OCI-LY1 (cell line): ENCODE results near the gene METTL8.

Experiments
- H2AFZ ChIP-seq: fragments of 200-600 bp; sonication (generic), shearing (Covaris generic); 2 replicates; pipeline ENCODE4 v1.6.0; 2014; ENCODE audit warnings: antibody characterized with exemption, mild to moderate bottlenecking, low read length
- H3F3A ChIP-seq: fragments of 200-600 bp; sonication (generic), shearing (Covaris generic); 2 replicates; pipeline ENCODE4 v1.6.0; 2014; ENCODE audit warnings: mild to moderate bottlenecking, antibody characterized with exemption, low read length, moderate library complexity; ENCODE audit not compliant: insufficient read depth
- H3K27ac ChIP-seq: fragments of 200-600 bp; sonication (generic); 2 replicates; pipeline ENCODE4 v1.5.1; 2014; ENCODE audit warnings: low read length, mixed run types, mild to moderate bottlenecking, low read depth; ENCODE audit not compliant: poor library complexity, severe bottlenecking
- H3K27me3 ChIP-seq: fragments of 200-600 bp; sonication (generic); 2 replicates; pipeline ENCODE4 v1.6.0; 2014; ENCODE audit warnings: antibody characterized with exemption, mild to moderate bottlenecking, low read length, moderate library complexity; ENCODE audit not compliant: insufficient read depth
- H3K36me3 ChIP-seq: fragments of 200-600 bp; sonication (generic); 2 replicates; pipeline ENCODE4 v1.6.1; 2014; ENCODE audit warnings: mild to moderate bottlenecking, antibody characterized with exemption, low read length, moderate library complexity, mixed read lengths; ENCODE audit not compliant: insufficient read depth
- H3K4me1 ChIP-seq: fragments of 200-600 bp; sonication (generic); 2 replicates; pipeline ENCODE4 v1.5.1; 2014; ENCODE audit warnings: mild to moderate bottlenecking, low read length, moderate library complexity; ENCODE audit not compliant: insufficient read depth, severe bottlenecking
- H3K4me2 ChIP-seq: fragments of 200-600 bp; sonication (generic), shearing (Covaris generic); 2 replicates; pipeline ENCODE4 v1.6.1; 2014; ENCODE audit warnings: low read length
- H3K4me3 ChIP-seq: fragments of 200-600 bp; sonication (generic); 2 replicates; pipeline ENCODE4 v1.5.1; 2014; ENCODE audit warnings: low read length, low read depth, mild to moderate bottlenecking, mixed read lengths; ENCODE audit not compliant: poor library complexity, severe bottlenecking
- H3K79me2 ChIP-seq: fragments of 200-600 bp; shearing (Covaris generic); 2 replicates; pipeline ENCODE4 v1.6.1; 2016; ENCODE audit warnings: mixed run types, low read length, mixed read lengths; ENCODE audit not compliant: insufficient read depth
- H3K9ac ChIP-seq: fragments of 200-600 bp; sonication (generic), shearing (Covaris generic); 2 replicates; pipeline ENCODE4 v1.6.1; 2014; ENCODE audit warnings: mild to moderate bottlenecking, low read length, mixed read lengths
- H3K9me2 ChIP-seq: fragments of 200-600 bp; sonication (generic), shearing (Covaris generic); 2 replicates; pipeline ENCODE4 v1.6.1; 2014; ENCODE audit warnings: low read depth, mild to moderate bottlenecking, low read length, mixed read lengths
- H3K9me3 ChIP-seq: fragments of 200-600 bp; shearing (Covaris generic); 2 replicates; pipeline ENCODE4 v1.6.1; 2014; ENCODE audit warnings: low read length, mixed read lengths
- H4K20me1 ChIP-seq: fragments of 200-600 bp; sonication (generic), shearing (Covaris generic); 2 replicates; pipeline ENCODE4 v1.6.0; 2016; ENCODE audit warnings: mild to moderate bottlenecking, low read length; ENCODE audit not compliant: insufficient read depth
- EZH2 ChIP-seq: fragments of 200-600 bp; sonication (generic), shearing (Covaris generic); IDR thresholded peaks from 2 replicates; pipeline ENCODE4 v1.8.0; 2017; ENCODE audit warnings: borderline replicate concordance, mixed run types, mild to moderate bottlenecking, antibody characterized with exemption, low read length, moderate library complexity, mixed read lengths
- TF ChIP-seq, protein P1 (sequence below): fragments of 200-600 bp; sonication (generic), shearing (Covaris generic); IDR thresholded peaks from 2 replicates; pipeline ENCODE4 v1.5.1; 2017; ENCODE audit warnings: mild to moderate bottlenecking, antibody characterized with exemption, low read length, moderate library complexity, mixed read lengths

The METTL8 gene

DNA sequence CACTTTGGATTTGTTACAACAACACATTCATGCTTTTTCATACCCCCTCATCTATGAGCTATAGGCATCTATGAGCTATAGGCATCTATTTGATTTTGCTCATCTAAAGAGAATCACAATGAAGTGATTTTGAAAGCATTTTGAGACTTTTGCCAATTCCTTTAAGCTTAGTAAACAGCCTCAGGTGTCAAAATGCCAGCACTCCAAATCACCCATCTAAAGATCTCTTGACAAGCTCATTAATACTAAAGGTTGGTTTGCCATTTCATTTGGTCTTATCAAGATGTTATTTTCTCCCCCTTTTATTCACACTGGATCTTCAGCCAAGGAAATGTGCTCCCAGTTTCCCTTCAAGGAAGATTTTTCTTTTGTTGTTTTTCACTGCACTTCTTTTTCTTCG is 162.4 kb downstream of the METTL8 start:
- no peaks in the 10 kb centered on the region for H3K27me3 ChIP-seq
- H3K36me3 ChIP-seq, result no peaks in the 10 kb centered on the region
- no peak overlapping the region for H2AFZ ChIP-seq
- H3F3A ChIP-seq, result no peaks in the 10 kb centered on the region
- H3K9me3 ChIP-seq, result no peaks in the 10 kb centered on the region
- H3K27ac ChIP-seq, result no peak overlapping the region
- H3K79me2 ChIP-seq, result no peaks in the 10 kb centered on the region
- no peak for TF ChIP-seq EZH2
- TF ChIP-seq, protein P1, sequence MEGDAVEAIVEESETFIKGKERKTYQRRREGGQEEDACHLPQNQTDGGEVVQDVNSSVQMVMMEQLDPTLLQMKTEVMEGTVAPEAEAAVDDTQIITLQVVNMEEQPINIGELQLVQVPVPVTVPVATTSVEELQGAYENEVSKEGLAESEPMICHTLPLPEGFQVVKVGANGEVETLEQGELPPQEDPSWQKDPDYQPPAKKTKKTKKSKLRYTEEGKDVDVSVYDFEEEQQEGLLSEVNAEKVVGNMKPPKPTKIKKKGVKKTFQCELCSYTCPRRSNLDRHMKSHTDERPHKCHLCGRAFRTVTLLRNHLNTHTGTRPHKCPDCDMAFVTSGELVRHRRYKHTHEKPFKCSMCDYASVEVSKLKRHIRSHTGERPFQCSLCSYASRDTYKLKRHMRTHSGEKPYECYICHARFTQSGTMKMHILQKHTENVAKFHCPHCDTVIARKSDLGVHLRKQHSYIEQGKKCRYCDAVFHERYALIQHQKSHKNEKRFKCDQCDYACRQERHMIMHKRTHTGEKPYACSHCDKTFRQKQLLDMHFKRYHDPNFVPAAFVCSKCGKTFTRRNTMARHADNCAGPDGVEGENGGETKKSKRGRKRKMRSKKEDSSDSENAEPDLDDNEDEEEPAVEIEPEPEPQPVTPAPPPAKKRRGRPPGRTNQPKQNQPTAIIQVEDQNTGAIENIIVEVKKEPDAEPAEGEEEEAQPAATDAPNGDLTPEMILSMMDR, result no peak
- no peak overlapping the region for H3K4me3 ChIP-seq
- H3K4me2 ChIP-seq, result no peak overlapping the region
- peaks cover 3% of the 10 kb centered on the region for H3K4me1 ChIP-seq
- H3K9ac ChIP-seq, result no peak overlapping the region
- H4K20me1 ChIP-seq, result no peaks in the 10 kb centered on the region
- no peaks in the 10 kb centered on the region for H3K9me2 ChIP-seq

DNA sequence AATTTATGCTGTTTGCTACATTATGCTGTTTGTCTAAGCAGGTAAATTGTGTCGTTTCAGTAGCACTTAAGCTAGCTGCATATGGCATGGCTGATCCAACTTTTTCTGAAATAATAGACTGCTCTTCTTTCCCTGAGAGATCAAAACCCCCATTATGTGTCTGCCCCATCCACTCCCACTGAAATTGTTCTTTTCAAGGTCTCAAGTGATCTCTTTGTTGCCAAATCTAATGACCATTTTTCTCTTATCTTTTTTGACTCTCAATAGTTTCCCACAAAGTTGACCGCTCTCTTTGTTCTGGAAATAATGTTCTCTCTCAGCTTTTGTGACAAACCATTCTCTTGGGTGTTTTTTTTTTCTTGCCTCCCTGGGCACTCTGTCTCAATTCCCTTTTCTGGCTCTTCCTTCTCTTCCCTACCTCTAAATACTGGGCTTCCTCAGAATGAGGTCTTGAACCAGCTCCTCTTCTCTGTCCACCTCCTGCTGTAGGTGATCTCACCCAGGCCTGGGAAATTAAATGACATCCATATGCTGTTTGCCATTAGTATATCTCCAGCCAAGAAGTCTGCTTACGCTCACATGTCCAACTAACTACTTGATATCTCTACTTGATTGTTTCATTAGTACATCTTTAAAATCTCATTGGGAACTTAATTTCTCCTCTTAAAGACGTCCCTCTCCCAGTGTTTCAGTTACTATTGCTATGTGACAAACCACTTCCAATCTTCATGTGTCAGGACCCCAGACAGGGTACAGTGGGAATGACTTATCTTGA is 165.7 kb downstream of the METTL8 start:
- Histone ChIP-seq H3K9me2 (no peaks in the 10 kb centered on the region), H4K20me1 (no peaks in the 10 kb centered on the region), H3K4me3 (no peak overlapping the region), H3K27ac (no peak overlapping the region), H3K79me2 (no peaks in the 10 kb centered on the region), H3K4me1 (peaks cover 11% of the 10 kb centered on the region), H3K27me3 (no peaks in the 10 kb centered on the region), H3F3A (no peaks in the 10 kb centered on the region), H3K9ac (no peak overlapping the region), H2AFZ (no peak overlapping the region), H3K9me3 (no peaks in the 10 kb centered on the region), H3K4me2 (no peak overlapping the region), H3K36me3 (no peaks in the 10 kb centered on the region)
- TF ChIP-seq, protein P1, result no peak
- TF ChIP-seq EZH2, result no peak
